ENCODE data around the gene RBMY1A1.
"Not testable (repeated sequence)": the region's sequence is repeated elsewhere in the genome, so short reads cannot be mapped to it uniquely, and the experiment has no call there.

The RBMY1A1 gene

DNA sequence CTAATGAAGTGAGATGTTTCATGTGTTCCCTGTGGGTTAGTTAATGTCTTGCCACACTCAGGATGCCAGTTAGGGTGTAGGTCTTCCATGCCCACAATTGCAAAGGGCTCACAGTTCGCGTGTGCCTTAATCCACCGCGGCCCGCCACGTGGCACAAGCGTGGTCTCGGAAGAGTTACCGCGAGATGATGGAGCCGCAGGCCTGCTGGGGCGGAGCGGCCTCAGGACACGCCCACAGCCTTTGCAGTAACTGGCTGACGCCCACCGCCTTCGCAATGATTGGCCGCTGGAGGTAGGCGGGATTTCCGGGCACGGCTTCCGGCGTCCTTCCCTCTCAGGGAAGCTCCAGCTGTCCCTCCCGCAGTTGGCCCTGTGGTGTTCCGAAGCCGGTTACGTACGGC lies at the start of gene RBMY1A1:
Gene RBMY1A1 (plus strand): TSS at position 301 of the 400 bp plus-strand sequence. CDS start 2,013 bp downstream, outside the sequence.
- DNase-seq (ENCODE audit: low spot score): not testable (repeated sequence)

DNA sequence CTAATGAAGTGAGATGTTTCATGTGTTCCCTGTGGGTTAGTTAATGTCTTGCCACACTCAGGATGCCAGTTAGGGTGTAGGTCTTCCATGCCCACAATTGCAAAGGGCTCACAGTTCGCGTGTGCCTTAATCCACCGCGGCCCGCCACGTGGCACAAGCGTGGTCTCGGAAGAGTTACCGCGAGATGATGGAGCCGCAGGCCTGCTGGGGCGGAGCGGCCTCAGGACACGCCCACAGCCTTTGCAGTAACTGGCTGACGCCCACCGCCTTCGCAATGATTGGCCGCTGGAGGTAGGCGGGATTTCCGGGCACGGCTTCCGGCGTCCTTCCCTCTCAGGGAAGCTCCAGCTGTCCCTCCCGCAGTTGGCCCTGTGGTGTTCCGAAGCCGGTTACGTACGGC lies 23.6 kb upstream of the RBMY1A1 start, which contains the start of gene RBMY1B:
Gene RBMY1B (plus strand): TSS at position 301 of the 400 bp plus-strand sequence. CDS start 2,013 bp downstream, outside the sequence.
- not testable (repeated sequence) for DNase-seq (ENCODE audit: low spot score)

DNA sequence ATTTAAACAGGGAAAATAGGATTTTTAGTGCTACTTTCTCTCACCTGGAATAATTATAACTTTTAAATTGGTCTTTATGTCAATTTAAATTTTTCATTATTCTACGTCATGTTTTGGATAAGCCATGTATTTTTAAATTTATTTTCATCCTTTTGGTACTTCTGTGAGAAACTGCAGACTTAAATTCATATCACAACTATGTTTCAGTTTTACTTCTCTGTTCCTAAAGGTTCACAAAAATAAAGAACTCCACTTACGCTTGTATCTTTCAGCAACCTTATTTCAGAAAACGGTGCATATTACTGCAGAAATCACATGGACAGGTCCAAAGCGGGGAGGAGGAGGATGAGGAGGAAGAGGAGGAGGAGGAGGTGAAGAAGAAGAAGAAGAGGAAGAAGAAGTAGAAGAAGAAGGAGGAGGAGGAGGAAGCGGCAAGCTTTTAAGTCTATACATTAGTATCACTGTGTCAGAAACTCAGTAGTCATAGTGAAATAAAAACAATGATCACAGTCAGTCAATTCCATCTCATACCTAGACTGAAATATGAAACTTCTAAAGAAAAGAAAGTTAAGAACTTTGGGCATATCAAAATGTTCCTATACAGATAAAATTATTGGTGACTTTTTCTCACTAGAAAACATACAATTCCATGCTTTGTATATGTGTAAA lies 24.8 kb downstream of the RBMY1A1 start:
- DNase-seq (ENCODE audit: low spot score): not testable (repeated sequence)

DNA sequence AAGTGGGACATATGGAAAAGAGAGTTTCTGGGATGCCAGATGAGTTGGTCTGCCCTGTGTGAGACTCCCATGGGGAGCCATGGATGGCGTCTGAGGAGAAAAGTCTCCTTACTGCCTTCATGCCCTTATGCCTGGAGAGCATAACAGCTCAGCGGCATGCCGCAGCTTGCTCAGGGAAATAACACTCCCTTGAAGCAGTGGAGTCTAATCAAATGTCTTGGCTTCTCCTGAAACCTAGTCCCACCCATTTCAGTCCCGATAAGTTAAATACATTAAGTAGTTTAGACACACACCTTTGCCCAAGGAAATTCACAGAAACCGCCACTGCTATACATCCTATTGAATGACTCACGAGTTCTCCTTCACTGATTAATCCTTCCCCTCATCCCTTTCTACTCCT lies 50.8 kb downstream of the RBMY1A1 start:
- DNase-seq (ENCODE audit: low spot score): no peak

DNA sequence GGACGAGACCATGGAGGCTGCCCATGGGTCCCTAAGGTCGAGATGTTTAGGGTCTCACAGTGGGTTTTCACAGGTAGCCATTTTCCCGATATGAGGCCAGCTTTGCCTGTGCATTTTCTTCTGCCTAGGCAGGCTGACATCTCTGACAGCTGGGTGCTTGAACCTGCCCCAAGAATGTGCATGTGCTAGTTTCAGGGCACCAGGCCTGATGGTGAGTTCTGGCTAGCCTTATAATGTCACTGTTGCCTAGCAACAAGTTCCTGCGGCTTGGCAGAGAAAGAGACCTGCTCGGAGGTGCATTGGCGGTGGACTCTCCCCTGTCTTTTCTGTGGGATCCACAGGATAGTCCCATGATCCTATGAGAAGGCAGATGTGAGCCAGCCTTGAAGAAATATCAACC lies 51.8 kb downstream of the RBMY1A1 start:
- DNase-seq (ENCODE audit: low spot score): not testable (repeated sequence)

DNA sequence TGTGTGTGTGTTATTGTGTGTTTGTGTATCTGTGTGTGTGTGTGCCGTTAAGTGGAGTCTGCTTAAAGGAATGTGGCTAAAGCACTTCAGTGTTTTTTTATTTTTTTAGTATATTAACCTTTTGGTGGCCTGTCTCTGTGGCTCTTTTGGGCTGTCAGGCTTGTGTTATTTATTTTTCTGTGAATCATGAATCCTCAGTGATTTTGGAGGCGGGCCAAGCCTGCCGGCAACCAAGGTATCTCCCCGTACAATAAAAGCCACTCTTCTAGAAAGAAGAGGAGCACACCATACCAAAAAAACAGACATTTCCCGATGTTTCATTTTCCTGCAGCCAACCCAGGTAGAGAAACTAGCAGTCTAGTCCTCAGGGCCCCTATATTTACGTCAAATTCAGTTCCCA lies 57.4 kb downstream of the RBMY1A1 start:
- DNase-seq (ENCODE audit: low spot score): no peak

DNA sequence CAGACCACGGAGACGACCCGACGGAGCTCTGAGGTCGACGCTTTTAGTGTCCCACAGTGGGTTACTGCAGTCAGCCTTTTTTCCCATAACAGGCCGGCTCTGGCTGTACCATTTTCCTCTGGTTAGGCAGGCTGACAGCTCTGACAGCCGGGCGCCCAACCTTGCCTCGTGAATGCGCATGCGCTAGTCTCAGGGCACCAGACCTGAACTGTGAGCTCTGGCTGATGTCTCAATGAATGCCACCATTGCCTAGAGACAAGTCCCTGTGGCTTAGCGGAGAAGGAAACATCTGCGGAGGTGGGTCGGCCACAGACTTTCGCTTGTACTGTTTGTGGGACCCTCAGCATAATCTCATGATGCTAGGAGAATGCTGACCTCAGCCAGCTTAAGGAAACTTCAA lies 61.6 kb downstream of the RBMY1A1 start:
- DNase-seq (ENCODE audit: low spot score): not testable (repeated sequence)

Data from globus pallidus (tissue), 1 donor.